Upper lobe of left lung (tissue), 6 donors: ENCODE results near the gene CABLES1. TPM values are rescaled to one million over a fixed set of nuclear protein-coding genes. Genes with fewer than 3 reads are reported as not detected.
A peak's percentile ranks its signal among the peaks of the same experiment; 100 is the strongest.

ENCODE experiments used
- ATAC-seq, 2 donors: fragments of 200-7000 bp; cut with Tn5 transposase; one replicate each; pipeline ENCODE4 v1.9.1; 2022; ENCODE audit warnings: mild to moderate bottlenecking in 2 of 2, moderate library complexity in 2 of 2; ENCODE audit not compliant: low FRiP score in 2 of 2
- DNase-seq, 2 donors: peaks; one replicate each; pipeline ENCODE4 v3.0.0-alpha.2; 2019 to 2020
- H3K27ac ChIP-seq, 4 donors: fragments of 200-600 bp; sonication (generic); one replicate each; pipeline ENCODE4 v1.5.1; 2016 to 2019
- H3K27me3 ChIP-seq, 4 donors: fragments of 200-600 bp; sonication (generic); one replicate each; pipeline ENCODE4 v1.5.1; 2017 to 2019
- H3K36me3 ChIP-seq, 4 donors: fragments of 200-600 bp; sonication (generic); one replicate each; pipeline ENCODE4 v1.5.1; 2016 to 2019
- H3K4me1 ChIP-seq, 4 donors: fragments of 200-600 bp; sonication (generic); one replicate each; pipeline ENCODE4 v1.5.1; 2018 to 2019
- H3K4me3 ChIP-seq, 4 donors: fragments of 200-600 bp; sonication (generic); one replicate each; pipeline ENCODE4 v1.5.1; 2017 to 2019; ENCODE audit warnings: mild to moderate bottlenecking in 2 of 4, moderate library complexity in 1 of 4
- H3K9me3 ChIP-seq, 4 donors: fragments of 200-600 bp; sonication (generic); one replicate each; pipeline ENCODE4 v1.5.1; 2018 to 2019
- EP300 ChIP-seq, 4 donors: sonication (generic); formaldehyde crosslinking; IDR thresholded peaks; one replicate each; pipeline ENCODE4 v1.5.1; 2017; ENCODE audit warnings: antibody characterized with exemption in 4 of 4, control low read depth in 2 of 4
- POLR2A ChIP-seq, 4 donors: fragments of 450-650 bp; IDR thresholded peaks; one replicate each; pipeline ENCODE4 v1.5.1; 2016 to 2017; ENCODE audit warnings: antibody characterized with exemption in 4 of 4, mild to moderate bottlenecking in 2 of 4
- POLR2AphosphoS5 ChIP-seq, 2 donors: sonication (generic); formaldehyde crosslinking; IDR thresholded peaks; one replicate each; pipeline ENCODE4 v1.5.1; 2017; ENCODE audit warnings: antibody characterized with exemption in 2 of 2
- WGBS, 2 donors: methylation state at CpG; one replicate each; pipeline ENCODE4 v1.1.5; 2017 to 2018; 5-methylcytosine and 5-hydroxymethylcytosine counted together
- total RNA-seq, 6 donors: library from RNA; depleted of rRNA in 4 of 6; stranded (reverse); fragments of >200 nt in 4 of 6; gene quantifications; one replicate each; pipeline versions ENCODE4 v1.1.0 to v1.2.1, GENCODE V29; 2016 to 2021
- TF ChIP-seq, protein P1 (sequence below), 6 experiments: fragments of 450-650 bp in 4 of 6; fragments of 200-600 bp in 2 of 6; sonication (generic) in 2 of 6; IDR thresholded peaks; one replicate each; pipeline ENCODE4 v1.5.1; 2016 to 2019; ENCODE audit warnings: antibody characterized with exemption in 6 of 6
- donor health status: DM: no; HTN: no; CAD: no; lungs with moderate emphysema.
- donor health status: DM: no; HTN: yes; CAD: no; lungs with severe emphysema.

CABLES1 gene
- total RNA-seq, 6 donors from 2014 or later: 24.6 to 63.9 (median 40.9) TPM

DNA sequence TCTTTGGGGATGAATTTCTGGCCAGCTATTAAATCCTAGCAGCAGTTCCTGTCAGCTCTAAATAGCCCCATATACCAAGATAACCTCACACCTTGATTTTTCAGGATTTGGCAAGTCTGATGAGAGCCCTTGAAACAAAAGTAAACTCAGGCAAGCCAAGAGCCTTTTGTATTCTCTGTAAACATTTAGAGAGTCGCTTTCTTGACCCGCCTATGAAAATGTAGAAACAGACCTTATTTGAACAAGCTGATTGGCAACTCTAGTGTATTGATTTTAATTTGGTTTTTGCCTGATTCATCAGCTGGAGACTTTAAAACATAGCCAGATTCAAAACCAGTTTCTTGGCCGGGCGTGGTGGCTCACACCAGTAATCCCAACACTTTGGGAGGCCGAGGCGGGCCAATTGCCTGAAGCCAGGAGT, 43.4 kb downstream of the CABLES1 start:
- peak overlapping the region in 3 of 4 donors; percentile 17 to 62 (median 57) for H3K27ac ChIP-seq
- WGBS, 2 donors: 63% methylated on average over 6 of the region's 6 CpGs
- ATAC-seq: peak in 1 of 2 donors; percentile 23

DNA sequence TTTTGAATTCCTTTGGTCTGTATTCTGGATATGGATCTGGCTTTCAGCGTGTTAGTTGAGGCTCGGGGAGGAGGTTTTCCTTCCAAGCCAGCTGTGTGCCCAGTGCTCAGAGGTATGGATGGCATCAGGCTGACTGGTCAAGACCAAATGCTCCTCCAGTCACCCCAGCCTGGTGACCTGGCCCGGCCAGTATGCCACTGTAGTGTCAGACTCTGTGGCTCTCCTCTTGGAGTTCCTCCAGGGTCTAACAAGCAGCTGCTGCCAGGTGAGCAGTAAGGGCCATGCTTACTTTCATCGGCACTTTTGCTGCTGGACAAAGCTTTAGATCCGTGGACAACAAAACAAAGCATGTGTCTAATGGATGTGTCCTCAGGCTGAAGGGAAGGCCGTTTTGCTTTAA, 44.1 kb downstream of the CABLES1 start:
- Histone ChIP-seq H3K36me3 (no peaks in the 10 kb centered on the region), H3K4me1 (peaks cover 9 to 27% (median 16%) of the 10 kb centered on the region in 4 donors), H3K27me3 (no peaks in the 10 kb centered on the region), H3K9me3 (no peaks in the 10 kb centered on the region), H3K4me3 (no peak overlapping the region), H3K27ac (peak overlapping the region in 2 of 4 donors; percentile 30 to 57)
- 80 to 81% methylated on average over 6 of the region's 6 CpGs for WGBS, 2 donors
- TF ChIP-seq POLR2AphosphoS5 (IDR thresholded peaks at IDR 0.05) (no peak), EP300 (IDR thresholded peaks at IDR 0.05) (no peak)
- no peak for DNase-seq
- ATAC-seq: no peak

More for the DNA sequence above, 43.4 kb downstream of the CABLES1 start:
- TF ChIP-seq EP300 (IDR thresholded peaks at IDR 0.05) (peak in 1 of 4 donors; percentile 57), POLR2AphosphoS5 (IDR thresholded peaks at IDR 0.05) (peak in 1 of 2 donors; percentile 18), POLR2A (IDR thresholded peaks at IDR 0.05) (no peak)
- TF ChIP-seq, protein P1, sequence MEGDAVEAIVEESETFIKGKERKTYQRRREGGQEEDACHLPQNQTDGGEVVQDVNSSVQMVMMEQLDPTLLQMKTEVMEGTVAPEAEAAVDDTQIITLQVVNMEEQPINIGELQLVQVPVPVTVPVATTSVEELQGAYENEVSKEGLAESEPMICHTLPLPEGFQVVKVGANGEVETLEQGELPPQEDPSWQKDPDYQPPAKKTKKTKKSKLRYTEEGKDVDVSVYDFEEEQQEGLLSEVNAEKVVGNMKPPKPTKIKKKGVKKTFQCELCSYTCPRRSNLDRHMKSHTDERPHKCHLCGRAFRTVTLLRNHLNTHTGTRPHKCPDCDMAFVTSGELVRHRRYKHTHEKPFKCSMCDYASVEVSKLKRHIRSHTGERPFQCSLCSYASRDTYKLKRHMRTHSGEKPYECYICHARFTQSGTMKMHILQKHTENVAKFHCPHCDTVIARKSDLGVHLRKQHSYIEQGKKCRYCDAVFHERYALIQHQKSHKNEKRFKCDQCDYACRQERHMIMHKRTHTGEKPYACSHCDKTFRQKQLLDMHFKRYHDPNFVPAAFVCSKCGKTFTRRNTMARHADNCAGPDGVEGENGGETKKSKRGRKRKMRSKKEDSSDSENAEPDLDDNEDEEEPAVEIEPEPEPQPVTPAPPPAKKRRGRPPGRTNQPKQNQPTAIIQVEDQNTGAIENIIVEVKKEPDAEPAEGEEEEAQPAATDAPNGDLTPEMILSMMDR (IDR thresholded peaks at IDR 0.05): no peak
- Histone ChIP-seq H3K9me3 (no peaks in the 10 kb centered on the region), H3K4me3 (no peak overlapping the region), H3K27me3 (no peaks in the 10 kb centered on the region), H3K4me1 (peaks cover 9 to 27% (median 16%) of the 10 kb centered on the region in 4 donors), H3K36me3 (no peaks in the 10 kb centered on the region)
- no peak for DNase-seq

DNA sequence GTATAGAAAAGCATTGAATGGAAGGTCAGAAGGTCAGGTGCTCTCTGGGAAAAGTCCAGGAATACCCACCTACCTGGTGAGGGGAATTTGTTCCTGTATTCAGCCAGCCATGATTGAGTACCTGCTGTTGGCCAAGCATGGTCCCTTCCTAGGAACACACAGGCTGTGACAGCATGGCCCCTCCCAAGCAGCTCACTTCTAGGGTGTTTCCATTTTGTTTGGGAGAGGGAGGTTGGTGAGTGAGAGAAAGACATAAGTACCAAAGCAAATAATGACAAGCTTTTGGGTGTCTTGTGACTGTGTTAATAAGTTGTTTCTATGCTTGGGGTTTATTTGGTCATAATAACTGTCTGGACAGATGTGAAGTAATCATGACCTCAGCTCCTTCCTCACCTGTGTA, 46.3 kb downstream of the CABLES1 start:
- H3K36me3 ChIP-seq: no peaks in the 10 kb centered on the region
- no peak overlapping the region for H3K4me3 ChIP-seq
- no peak for DNase-seq
- no peak for ATAC-seq
- peaks cover 9 to 27% (median 16%) of the 10 kb centered on the region in 4 donors for H3K4me1 ChIP-seq
- no peaks in the 10 kb centered on the region for H3K9me3 ChIP-seq
- peak overlapping the region in 1 of 4 donors; percentile 1 for H3K27ac ChIP-seq
- no peaks in the 10 kb centered on the region for H3K27me3 ChIP-seq
- TF ChIP-seq POLR2AphosphoS5 (IDR thresholded peaks at IDR 0.05) (no peak), POLR2A (IDR thresholded peaks at IDR 0.05) (no peak), EP300 (IDR thresholded peaks at IDR 0.05) (no peak)
- TF ChIP-seq, protein P1 (IDR thresholded peaks at IDR 0.05): no peak

DNA sequence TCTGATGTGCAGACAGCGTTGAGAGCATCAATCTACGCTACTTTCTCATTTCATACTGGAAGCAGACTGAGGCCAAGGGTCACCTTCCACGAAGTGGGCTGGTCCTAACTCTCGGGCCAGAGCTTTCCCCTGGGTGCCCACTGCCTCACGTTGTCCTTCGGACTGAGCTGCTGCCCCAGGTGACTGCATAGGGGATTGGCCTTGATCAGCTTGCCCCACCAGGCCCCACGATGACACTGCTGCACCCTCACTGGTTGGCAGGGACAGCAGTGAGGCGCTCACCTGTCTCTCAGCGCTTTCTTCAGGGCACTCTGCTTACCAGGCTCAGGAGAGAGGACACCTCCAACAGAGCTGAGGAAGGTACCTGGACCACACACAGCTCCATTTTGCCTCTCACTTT, 47.3 kb downstream of the CABLES1 start:
- ATAC-seq: no peak
- H3K9me3 ChIP-seq: no peaks in the 10 kb centered on the region
- no peak overlapping the region for H3K27ac ChIP-seq
- peaks cover 8 to 27% (median 16%) of the 10 kb centered on the region in 4 donors for H3K4me1 ChIP-seq
- no peak for TF ChIP-seq POLR2AphosphoS5 (IDR thresholded peaks at IDR 0.05)
- TF ChIP-seq EP300 (IDR thresholded peaks at IDR 0.05): no peak
- TF ChIP-seq POLR2A (IDR thresholded peaks at IDR 0.05): no peak
- TF ChIP-seq, protein P1 (IDR thresholded peaks at IDR 0.05): no peak
- H3K4me3 ChIP-seq: no peak overlapping the region
- DNase-seq: no peak
- no peaks in the 10 kb centered on the region for H3K36me3 ChIP-seq
- no peaks in the 10 kb centered on the region for H3K27me3 ChIP-seq
- WGBS, 2 donors: 91 to 93% methylated on average over 9 of the region's 9 CpGs

DNA sequence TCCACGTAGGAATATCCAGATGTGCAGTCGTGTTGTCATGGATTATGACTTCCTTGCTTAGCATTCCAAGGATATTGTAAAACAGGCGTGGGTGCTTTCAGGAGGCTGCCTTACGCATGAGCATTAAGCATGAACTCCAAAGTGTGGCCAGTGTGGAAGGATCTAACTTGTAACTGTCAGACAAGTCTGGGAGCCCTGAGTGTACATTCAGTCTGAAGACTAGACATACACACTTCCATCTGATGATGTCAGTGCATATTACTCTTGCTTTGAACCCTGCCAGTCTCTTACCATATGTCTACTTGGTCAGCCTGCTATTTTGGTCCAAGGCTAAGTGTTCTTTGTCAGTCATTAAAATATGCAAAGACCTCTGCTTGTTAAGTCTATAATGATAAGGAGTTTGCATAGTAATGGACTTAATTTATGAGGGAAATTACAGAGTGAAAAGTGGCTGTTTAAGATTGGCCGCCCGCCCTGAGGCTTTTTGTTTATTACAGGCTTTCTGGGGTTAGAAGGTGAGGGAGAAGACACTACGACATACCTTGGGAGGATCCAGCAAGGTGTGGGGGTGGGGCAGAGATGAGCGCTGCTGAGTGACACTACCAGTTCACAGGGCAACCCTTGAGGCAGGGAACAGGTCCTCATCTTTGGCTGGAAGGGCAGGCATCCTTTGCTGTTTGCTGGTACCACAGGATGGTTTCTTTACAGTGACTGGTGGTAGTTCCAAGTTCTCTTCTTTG, 48.3 kb downstream of the CABLES1 start:
- Histone ChIP-seq H3K4me1 (peaks cover 0 to 21% (median 8%) of the 10 kb centered on the region in 4 donors), H3K4me3 (no peak overlapping the region), H3K27me3 (no peaks in the 10 kb centered on the region), H3K27ac (no peak overlapping the region), H3K9me3 (no peaks in the 10 kb centered on the region), H3K36me3 (no peaks in the 10 kb centered on the region)
- WGBS, 2 donors: 73 to 93% methylated on average over 7 to 8 of the region's 8 CpGs
- DNase-seq (no peak), ATAC-seq (peak in 1 of 2 donors; percentile 23)
- TF ChIP-seq, protein P1 (IDR thresholded peaks at IDR 0.05): no peak
- TF ChIP-seq POLR2AphosphoS5 (IDR thresholded peaks at IDR 0.05): no peak
- no peak for TF ChIP-seq POLR2A (IDR thresholded peaks at IDR 0.05)
- TF ChIP-seq EP300 (IDR thresholded peaks at IDR 0.05): no peak
